ENCODE results near the gene C11orf24. TPM values are rescaled to one million over a fixed set of nuclear protein-coding genes. Genes with fewer than 3 reads are reported as not detected.

The C11orf24 gene
- total RNA-seq, 2 donors from 2014 or later = 55.3 to 66.6 TPM

DNA sequence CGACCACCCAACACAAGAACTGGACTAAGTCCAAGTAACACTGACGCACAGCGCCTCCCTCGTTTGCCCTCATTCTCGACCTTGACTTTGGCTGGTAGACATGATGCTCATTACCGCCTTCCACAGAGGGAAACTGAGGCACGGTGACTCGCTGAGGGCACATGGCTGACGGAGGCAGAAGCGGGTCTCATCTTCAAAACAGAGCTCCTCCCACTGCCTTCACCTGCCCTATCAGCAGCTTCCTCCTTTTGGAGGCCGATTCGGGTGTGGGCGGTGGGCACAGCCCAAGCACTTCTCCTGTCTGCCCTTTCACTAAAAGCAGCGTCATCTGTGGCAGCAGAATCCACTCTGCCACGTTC, 56.7 kb downstream of the C11orf24 start:
- H3K9me3 ChIP-seq = no peaks in the 10 kb centered on the region
- no peak overlapping the region for H3K27ac ChIP-seq
- peaks cover 16% of the 10 kb centered on the region for H3K4me1 ChIP-seq
- peak overlapping the region in 1 of 2 donors; percentile 5 for H3K9ac ChIP-seq (ENCODE audit: low read depth in 2 of 2, low read length in 2 of 2)
- no peaks in the 10 kb centered on the region for H3K36me3 ChIP-seq
- no peak overlapping the region for H3K4me3 ChIP-seq
- no peak for DNase-seq
- TF ChIP-seq, protein P1, sequence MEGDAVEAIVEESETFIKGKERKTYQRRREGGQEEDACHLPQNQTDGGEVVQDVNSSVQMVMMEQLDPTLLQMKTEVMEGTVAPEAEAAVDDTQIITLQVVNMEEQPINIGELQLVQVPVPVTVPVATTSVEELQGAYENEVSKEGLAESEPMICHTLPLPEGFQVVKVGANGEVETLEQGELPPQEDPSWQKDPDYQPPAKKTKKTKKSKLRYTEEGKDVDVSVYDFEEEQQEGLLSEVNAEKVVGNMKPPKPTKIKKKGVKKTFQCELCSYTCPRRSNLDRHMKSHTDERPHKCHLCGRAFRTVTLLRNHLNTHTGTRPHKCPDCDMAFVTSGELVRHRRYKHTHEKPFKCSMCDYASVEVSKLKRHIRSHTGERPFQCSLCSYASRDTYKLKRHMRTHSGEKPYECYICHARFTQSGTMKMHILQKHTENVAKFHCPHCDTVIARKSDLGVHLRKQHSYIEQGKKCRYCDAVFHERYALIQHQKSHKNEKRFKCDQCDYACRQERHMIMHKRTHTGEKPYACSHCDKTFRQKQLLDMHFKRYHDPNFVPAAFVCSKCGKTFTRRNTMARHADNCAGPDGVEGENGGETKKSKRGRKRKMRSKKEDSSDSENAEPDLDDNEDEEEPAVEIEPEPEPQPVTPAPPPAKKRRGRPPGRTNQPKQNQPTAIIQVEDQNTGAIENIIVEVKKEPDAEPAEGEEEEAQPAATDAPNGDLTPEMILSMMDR (IDR thresholded peaks at IDR 0.05) = no peak
- intact Hi-C loops (cut with DNase I) = no loop called here
- H3K27me3 ChIP-seq = no peaks in the 10 kb centered on the region

DNA sequence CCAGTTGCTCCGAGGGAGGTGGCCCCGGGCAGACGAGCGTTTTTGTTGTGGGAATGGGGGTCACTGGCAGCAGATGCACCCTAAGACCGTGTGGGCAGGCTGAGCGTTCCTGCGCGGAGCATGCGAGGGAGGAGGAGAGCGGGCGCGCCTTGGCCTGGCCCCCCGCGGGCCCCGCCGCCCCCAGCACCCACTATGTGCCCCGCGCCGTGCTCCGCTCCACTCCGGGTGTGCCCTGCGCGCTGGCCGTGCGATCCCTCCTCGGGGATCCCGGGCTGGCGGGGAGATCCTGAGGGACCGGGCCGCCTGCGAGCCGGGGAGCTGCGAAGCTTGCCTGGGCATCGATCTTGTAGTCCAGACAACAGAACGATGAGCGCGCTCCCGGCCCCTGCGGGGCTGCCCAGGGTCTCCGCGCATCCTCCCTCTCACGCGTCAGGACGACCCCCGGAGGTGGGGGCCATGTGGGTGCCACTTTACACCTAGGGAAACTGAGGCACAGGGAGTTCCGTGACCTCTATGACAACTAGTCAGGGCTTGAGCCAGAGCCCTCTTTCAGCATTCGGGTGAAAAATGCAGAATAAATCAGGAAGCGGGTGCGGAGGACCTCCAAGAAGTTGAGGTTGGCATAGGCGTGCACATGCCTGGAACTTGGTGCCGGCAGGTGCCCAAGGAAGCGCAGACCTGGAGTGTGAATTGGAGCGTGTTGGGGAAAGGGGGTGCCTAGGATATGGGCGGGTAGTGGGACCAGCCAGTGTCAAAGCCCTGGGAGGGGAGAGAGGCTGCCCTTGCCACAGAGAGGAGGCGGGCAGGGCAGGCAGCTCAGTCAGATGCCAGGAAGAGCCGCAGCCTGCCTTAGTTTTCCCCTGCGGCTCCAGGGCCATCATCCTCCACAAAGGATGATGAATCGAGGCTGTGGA, 57.3 kb downstream of the C11orf24 start:
- intact Hi-C loops (cut with DNase I) = no loop called here
- peak overlapping the region; percentile 99 for H3K27ac ChIP-seq
- H3K4me1 ChIP-seq = peaks cover 16% of the 10 kb centered on the region
- DNase-seq = peak; percentile 42
- H3K27me3 ChIP-seq = no peaks in the 10 kb centered on the region
- H3K4me3 ChIP-seq = peak overlapping the region; percentile 78
- H3K9ac ChIP-seq (ENCODE audit: low read depth in 2 of 2, low read length in 2 of 2) = peak overlapping the region; percentile 94 to 98
- TF ChIP-seq, protein P1 (IDR thresholded peaks at IDR 0.05) = no peak
- no peaks in the 10 kb centered on the region for H3K9me3 ChIP-seq
- H3K36me3 ChIP-seq = no peaks in the 10 kb centered on the region

DNA sequence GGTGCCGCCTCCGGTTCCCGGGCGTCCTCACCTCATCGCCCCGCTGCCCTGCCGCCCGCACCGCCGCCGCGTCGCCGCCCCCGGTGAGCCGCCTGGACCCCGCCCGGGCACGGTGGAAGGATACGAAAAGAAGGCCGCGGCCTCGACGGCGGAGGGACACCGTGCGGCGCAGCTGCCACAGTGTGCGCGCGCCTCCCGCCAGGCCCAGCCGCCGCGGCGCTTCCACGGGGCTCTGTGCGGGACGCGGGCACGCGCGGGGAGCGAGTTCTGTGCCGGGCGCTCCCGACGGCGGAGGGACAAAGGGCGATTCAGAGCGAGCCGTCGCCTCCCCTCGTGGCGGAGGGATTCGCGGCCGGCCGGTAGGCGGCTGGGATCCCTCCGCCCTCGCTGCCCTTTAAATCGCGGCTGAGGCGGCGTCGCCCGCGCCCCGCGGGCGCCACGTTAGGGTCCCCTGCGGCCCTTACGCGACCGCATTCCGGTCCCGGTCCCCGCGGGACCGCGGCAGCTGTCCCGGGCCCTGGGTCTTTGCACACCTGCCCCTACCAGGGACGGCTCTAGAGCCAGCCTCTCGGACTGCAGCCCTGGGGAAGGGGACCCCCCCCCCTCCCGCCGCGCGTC, 58.1 kb downstream of the C11orf24 start:
- TF ChIP-seq, protein P1 (IDR thresholded peaks at IDR 0.05) = no peak
- Histone ChIP-seq H3K36me3 (no peaks in the 10 kb centered on the region), H3K9me3 (no peaks in the 10 kb centered on the region), H3K27ac (peak overlapping the region; percentile 99), H3K4me3 (peak overlapping the region; percentile 78), H3K9ac (ENCODE audit: low read depth in 2 of 2, low read length in 2 of 2) (peak overlapping the region; percentile 94 to 98), H3K4me1 (peaks cover 16% of the 10 kb centered on the region), H3K27me3 (no peaks in the 10 kb centered on the region)
- peak; percentile 79 for DNase-seq
- intact Hi-C loops (cut with DNase I) = no loop called here

DNA sequence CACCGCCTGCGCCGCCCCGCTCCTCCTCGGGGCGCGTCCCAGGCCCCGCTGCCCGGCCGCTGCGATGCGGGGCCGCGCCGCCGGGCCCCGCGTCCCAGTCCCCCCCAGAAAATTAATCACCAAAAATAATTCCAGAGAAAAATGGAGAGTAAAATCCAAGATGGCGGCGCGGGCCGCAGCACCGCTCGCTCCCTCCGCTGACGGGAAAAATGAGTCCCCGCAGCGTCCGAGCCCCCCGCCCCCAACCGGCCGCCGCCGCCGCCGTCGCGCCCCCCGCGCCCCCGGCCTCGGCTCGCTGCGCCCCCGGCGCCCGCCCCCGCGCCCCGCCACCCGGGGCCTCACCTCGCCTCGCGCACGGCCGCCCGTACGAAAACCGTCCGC, 58.6 kb downstream of the C11orf24 start, which contains the start of gene KMT5B:
Gene KMT5B (minus strand): TSS at position 162 of the 381 bp plus-strand sequence. CDS start 23,220 bp downstream, outside the sequence.
- DNase-seq = peak; percentile 63
- no peaks in the 10 kb centered on the region for H3K9me3 ChIP-seq
- intact Hi-C loops (cut with DNase I) = no loop called here
- H3K4me1 ChIP-seq = peaks cover 16% of the 10 kb centered on the region
- TF ChIP-seq, protein P1 (IDR thresholded peaks at IDR 0.05) = no peak
- H3K9ac ChIP-seq (ENCODE audit: low read depth in 2 of 2, low read length in 2 of 2) = peak within 1 kb of the TSS; percentile 94 to 98
- H3K27ac ChIP-seq = peak within 1 kb of the TSS; percentile 99
- H3K4me3 ChIP-seq = peak within 1 kb of the TSS; percentile 82
- no peaks in the 10 kb centered on the region for H3K27me3 ChIP-seq
- H3K36me3 ChIP-seq = no peaks in the 10 kb centered on the region

DNA sequence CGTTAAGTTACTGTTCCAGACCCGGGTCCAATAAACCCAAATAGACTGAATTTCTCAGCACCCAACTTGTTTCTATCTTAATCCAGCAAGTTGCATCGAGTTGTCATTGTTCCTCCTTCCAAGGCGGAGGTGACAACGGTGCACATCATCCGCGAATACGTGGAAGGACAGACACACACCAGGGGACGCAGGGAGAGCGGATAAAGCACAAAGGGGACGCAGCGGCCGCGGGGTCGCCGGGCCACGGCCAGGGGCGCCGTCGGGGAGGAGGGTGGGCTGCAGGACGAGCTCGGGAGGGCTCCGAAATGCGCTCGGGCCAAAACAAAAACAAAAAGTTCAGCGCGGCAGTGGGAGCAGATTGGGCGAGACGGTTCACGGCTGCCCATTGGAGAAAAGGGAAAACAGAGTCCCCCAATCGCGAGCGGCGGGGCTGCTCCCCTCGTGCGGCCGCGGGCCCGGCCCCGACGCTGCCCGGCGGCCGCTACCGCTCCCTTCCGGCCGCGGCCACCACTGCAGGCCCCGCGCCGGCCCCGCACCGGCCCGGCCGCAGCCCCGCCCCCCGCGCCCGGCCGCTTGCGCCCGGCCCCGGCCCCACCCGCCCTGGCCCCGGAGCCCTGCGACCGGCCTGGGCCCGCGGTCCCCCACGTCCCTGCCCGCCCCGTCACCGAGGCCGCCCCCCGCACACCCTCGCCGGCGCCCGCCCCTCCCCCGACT, 59.2 kb downstream of the C11orf24 start:
- no peaks in the 10 kb centered on the region for H3K9me3 ChIP-seq
- H3K4me3 ChIP-seq = peak overlapping the region; percentile 82
- peak overlapping the region; percentile 99 for H3K27ac ChIP-seq
- intact Hi-C loops (cut with DNase I) = no loop called here
- peak; percentile 78 for DNase-seq
- no peaks in the 10 kb centered on the region for H3K36me3 ChIP-seq
- peaks cover 16% of the 10 kb centered on the region for H3K4me1 ChIP-seq
- TF ChIP-seq, protein P1 (IDR thresholded peaks at IDR 0.05) = no peak
- peak overlapping the region; percentile 79 to 88 for H3K9ac ChIP-seq (ENCODE audit: low read depth in 2 of 2, low read length in 2 of 2)
- H3K27me3 ChIP-seq = no peaks in the 10 kb centered on the region

Data from colonic mucosa (tissue), 4 donors.